Measurements from ENCODE around the gene AFF2.
A peak's percentile ranks its signal among the peaks of the same experiment; 100 is the strongest.

AFF2 gene

GRCh38 chrX:148615491-148615890 is 115.1 kb downstream of the AFF2 start:
- TF ChIP-seq CTCF (IDR thresholded peaks at IDR 0.05), result no peak
- H3K27me3 ChIP-seq, result no peaks in the 10 kb centered on the region
- H3K9me3 ChIP-seq, result no peaks in the 10 kb centered on the region
- H3K4me1 ChIP-seq (ENCODE audit: control insufficient read depth in 1 of 2, insufficient read depth in 1 of 2, low read depth in 1 of 2, low read length in 1 of 2), result peaks cover 33 to 42% of the 10 kb centered on the region in 2 experiments
- no peaks in the 10 kb centered on the region for H3K36me3 ChIP-seq
- no peak overlapping the region for H3K4me3 ChIP-seq (ENCODE audit: low read depth in 1 of 2, low read length in 1 of 2)
- no peak overlapping the region for H3K27ac ChIP-seq

GRCh38 chrX:148618470-148619445 is 118.3 kb downstream of the AFF2 start:
- Histone ChIP-seq H3K27ac (peak overlapping the region; percentile 54), H3K4me3 (ENCODE audit: low read depth in 1 of 2, low read length in 1 of 2) (no peak overlapping the region), H3K9me3 (no peaks in the 10 kb centered on the region), H3K4me1 (ENCODE audit: control insufficient read depth in 1 of 2, insufficient read depth in 1 of 2, low read depth in 1 of 2, low read length in 1 of 2) (peaks cover 8 to 16% of the 10 kb centered on the region in 2 experiments), H3K27me3 (no peaks in the 10 kb centered on the region), H3K36me3 (no peaks in the 10 kb centered on the region)
- no peak for TF ChIP-seq CTCF (IDR thresholded peaks at IDR 0.05)

GRCh38 chrX:148620023-148620422 is 119.6 kb downstream of the AFF2 start:
- Histone ChIP-seq H3K4me3 (ENCODE audit: low read depth in 1 of 2, low read length in 1 of 2) (no peak overlapping the region), H3K27ac (peak overlapping the region; percentile 30), H3K27me3 (no peaks in the 10 kb centered on the region), H3K36me3 (no peaks in the 10 kb centered on the region), H3K4me1 (ENCODE audit: control insufficient read depth in 1 of 2, insufficient read depth in 1 of 2, low read depth in 1 of 2, low read length in 1 of 2) (peaks cover 8 to 16% of the 10 kb centered on the region in 2 experiments), H3K9me3 (no peaks in the 10 kb centered on the region)
- no peak for TF ChIP-seq CTCF (IDR thresholded peaks at IDR 0.05)

GRCh38 chrX:148624951-148625474 is 124.6 kb downstream of the AFF2 start:
- TF ChIP-seq CTCF (IDR thresholded peaks at IDR 0.05), result no peak
- no peaks in the 10 kb centered on the region for H3K36me3 ChIP-seq
- no peaks in the 10 kb centered on the region for H3K27me3 ChIP-seq

GRCh38 chrX:148628621-148629020 is 128.2 kb downstream of the AFF2 start:
- no peak overlapping the region for H3K27ac ChIP-seq
- peaks cover 9% of the 10 kb centered on the region in 2 experiments for H3K4me1 ChIP-seq (ENCODE audit: control insufficient read depth in 1 of 2, insufficient read depth in 1 of 2, low read depth in 1 of 2, low read length in 1 of 2)
- no peak for TF ChIP-seq CTCF (IDR thresholded peaks at IDR 0.05)
- H3K27me3 ChIP-seq, result no peaks in the 10 kb centered on the region
- H3K9me3 ChIP-seq, result no peaks in the 10 kb centered on the region
- H3K4me3 ChIP-seq (ENCODE audit: low read depth in 1 of 2, low read length in 1 of 2), result no peak overlapping the region
- no peaks in the 10 kb centered on the region for H3K36me3 ChIP-seq

More at GRCh38 chrX:148624951-148625474, 124.6 kb downstream of the AFF2 start:
- no peak overlapping the region for H3K27ac ChIP-seq
- no peak overlapping the region for H3K4me3 ChIP-seq (ENCODE audit: low read depth in 1 of 2, low read length in 1 of 2)
- no peaks in the 10 kb centered on the region for H3K9me3 ChIP-seq
- peaks cover 0 to 1% of the 10 kb centered on the region in 2 experiments for H3K4me1 ChIP-seq (ENCODE audit: control insufficient read depth in 1 of 2, insufficient read depth in 1 of 2, low read depth in 1 of 2, low read length in 1 of 2)
